Smooth muscle cell (in vitro differentiated cells): ENCODE measurements around the gene B3GAT3. TPM values are rescaled to one million over a fixed set of nuclear protein-coding genes. Genes with fewer than 3 reads are reported as not detected.

Experiments used
- DNase-seq: peaks from one replicate; lab custom pipeline; 2025; ENCODE audit not compliant: unreplicated experiment; lab: John Stamatoyannopoulos, UW
- H2AFZ ChIP-seq: fragments of 200-600 bp; sonication (generic); 2 replicates; pipeline ENCODE4 v1.6.0; 2016; ENCODE audit warnings: antibody characterized with exemption, low read depth, mild to moderate bottlenecking
- H3F3A ChIP-seq: fragments of 200-600 bp; sonication (generic); 2 replicates; pipeline ENCODE4 v1.6.0; 2017; ENCODE audit warnings: antibody characterized with exemption, low read depth
- H3K27ac ChIP-seq: fragments of 200-600 bp; sonication (generic); 2 replicates; pipeline ENCODE4 v1.5.1; 2016; ENCODE audit warnings: low read depth, mild to moderate bottlenecking
- H3K27me3 ChIP-seq: fragments of 200-600 bp; sonication (generic); 2 replicates; pipeline ENCODE4 v1.6.1; 2016; ENCODE audit warnings: low read depth, mild to moderate bottlenecking
- H3K36me3 ChIP-seq: fragments of 200-600 bp; sonication (generic); 2 replicates; pipeline ENCODE4 v1.5.1; 2016; ENCODE audit warnings: low read depth
- H3K4me1 ChIP-seq: fragments of 200-600 bp; sonication (generic); 2 replicates; pipeline ENCODE4 v1.5.1; 2016; ENCODE audit warnings: low read depth
- H3K4me2 ChIP-seq: fragments of 200-600 bp; sonication (generic); 2 replicates; pipeline ENCODE4 v1.6.0; 2016; ENCODE audit warnings: mild to moderate bottlenecking
- H3K4me3 ChIP-seq: fragments of 200-600 bp; sonication (generic); 2 replicates; pipeline ENCODE4 v1.5.1; 2016; ENCODE audit warnings: mild to moderate bottlenecking
- H3K79me2 ChIP-seq: fragments of 200-600 bp; sonication (generic); 2 replicates; pipeline ENCODE4 v1.6.0; 2016; ENCODE audit warnings: low read depth, mild to moderate bottlenecking
- H3K9ac ChIP-seq: fragments of 200-600 bp; sonication (generic); 2 replicates; pipeline ENCODE4 v1.6.0; 2016; ENCODE audit warnings: low read depth
- H3K9me3 ChIP-seq: fragments of 200-600 bp; sonication (generic); replicated peaks from 2 replicates; pipeline ENCODE4 v1.5.1; 2016; ENCODE audit warnings: low read depth
- H4K20me1 ChIP-seq: fragments of 200-600 bp; sonication (generic); 2 replicates; pipeline ENCODE4 v1.6.0; 2016; ENCODE audit warnings: low read depth
- CTCF ChIP-seq: fragments of 200-600 bp; sonication (generic); IDR thresholded peaks from 2 replicates; pipeline ENCODE4 v1.5.1; 2017; ENCODE audit warnings: borderline replicate concordance, mild to moderate bottlenecking, antibody characterized with exemption; ENCODE audit not compliant: insufficient read depth, poor library complexity, severe bottlenecking
- WGBS: methylation state at CpG from one replicate; pipeline ENCODE4 v1.1.7; 2016; ENCODE audit warnings: low lambda C conversion rate; 5-methylcytosine and 5-hydroxymethylcytosine counted together
- polyA plus RNA-seq: library from polyadenylated mRNA; unstranded; fragments of >200 nt; fragmentation: Nextera tagmentation; extraction: Ambion mirVana; gene quantifications from 2 replicates; pipeline ENCODE4 v1.2.1, GENCODE V29; 2016
- total RNA-seq: library from RNA; depleted of rRNA; stranded (reverse); fragments of >200 nt; gene quantifications from 2 replicates; pipeline ENCODE4 v1.2.3, GENCODE V29; 2014

The B3GAT3 gene
- total and polyA plus RNA-seq, 2 experiments from 2014 or later, result 20.0 to 66.9 TPM

DNA sequence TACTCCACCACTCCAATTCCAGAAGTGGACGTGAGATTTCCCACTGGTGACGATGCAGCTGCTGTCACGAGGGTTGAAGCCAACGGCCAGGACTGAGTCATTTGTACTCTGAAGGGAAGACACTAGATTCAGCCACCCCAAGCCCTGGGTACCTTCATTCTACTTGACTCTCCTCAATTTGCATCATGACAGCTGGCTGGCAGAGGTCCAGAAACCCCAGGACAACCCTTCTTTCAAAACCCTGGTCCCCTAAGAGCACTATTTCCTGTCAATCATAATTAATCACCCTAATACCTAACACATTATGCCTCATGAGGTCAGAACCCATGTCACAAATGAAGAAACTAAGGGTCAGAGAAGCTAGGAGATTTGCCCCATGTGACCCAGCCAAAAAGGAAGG is 14.1 kb downstream of the B3GAT3 start:
- H3K36me3 ChIP-seq, result no peaks in the 10 kb centered on the region
- H3F3A ChIP-seq, result peaks cover 11% of the 10 kb centered on the region
- WGBS, result 96% methylated on average over 4 of the region's 4 CpGs
- H3K4me1 ChIP-seq, result peaks cover 15% of the 10 kb centered on the region
- H3K4me3 ChIP-seq, result no peak overlapping the region
- no peak for TF ChIP-seq CTCF
- H3K9ac ChIP-seq, result no peak overlapping the region
- no peaks in the 10 kb centered on the region for H3K27me3 ChIP-seq
- H2AFZ ChIP-seq, result no peak overlapping the region
- H3K4me2 ChIP-seq, result no peak overlapping the region
- no peak for DNase-seq
- H3K79me2 ChIP-seq, result peaks cover 8% of the 10 kb centered on the region
- H4K20me1 ChIP-seq, result no peaks in the 10 kb centered on the region
- H3K27ac ChIP-seq, result no peak overlapping the region
- no peaks in the 10 kb centered on the region for H3K9me3 ChIP-seq

DNA sequence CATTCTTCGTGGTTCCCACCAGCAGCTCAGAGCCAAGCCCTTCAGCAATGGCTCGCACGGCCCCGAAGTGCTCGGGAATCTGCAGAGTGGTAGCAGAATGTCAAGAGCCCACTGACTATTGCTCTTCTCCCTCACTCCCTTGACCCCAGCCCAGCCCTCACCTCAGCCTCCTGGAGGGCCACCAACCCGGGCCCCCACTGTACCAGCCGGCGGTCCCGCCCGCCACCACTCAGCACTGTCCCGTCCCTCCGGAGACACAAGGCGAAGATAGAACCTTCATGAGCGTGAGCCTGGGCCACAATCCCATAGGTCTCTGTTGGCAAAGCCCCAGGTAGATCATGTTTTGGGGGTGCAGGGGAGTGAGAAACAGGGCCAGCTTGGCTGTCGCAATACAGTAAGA is 15.9 kb downstream of the B3GAT3 start:
- no peak overlapping the region for H3K4me2 ChIP-seq
- H3K9me3 ChIP-seq, result no peaks in the 10 kb centered on the region
- H3K79me2 ChIP-seq, result peaks cover 10% of the 10 kb centered on the region
- DNase-seq, result no peak
- peaks cover 1% of the 10 kb centered on the region for H4K20me1 ChIP-seq
- no peak overlapping the region for H3K9ac ChIP-seq
- peaks cover 5% of the 10 kb centered on the region for H3K4me1 ChIP-seq
- TF ChIP-seq CTCF, result no peak
- H3K36me3 ChIP-seq, result no peaks in the 10 kb centered on the region
- H3K4me3 ChIP-seq, result no peak overlapping the region
- H3F3A ChIP-seq, result peaks cover 11% of the 10 kb centered on the region
- H2AFZ ChIP-seq, result no peak overlapping the region
- WGBS, result over 99% methylated on average over 15 of the region's 15 CpGs
- H3K27ac ChIP-seq, result no peak overlapping the region
- no peaks in the 10 kb centered on the region for H3K27me3 ChIP-seq

- peaks cover 10% of the 10 kb centered on the region for H3K79me2 ChIP-seq
- peaks cover 11% of the 10 kb centered on the region for H3F3A ChIP-seq
- DNase-seq, result no peak
- H3K9ac ChIP-seq, result no peak overlapping the region
- 97% methylated on average over 6 of the region's 6 CpGs for WGBS
- TF ChIP-seq CTCF, result no peak
- H2AFZ ChIP-seq, result no peak overlapping the region
- H3K4me3 ChIP-seq, result no peak overlapping the region
- no peak overlapping the region for H3K4me2 ChIP-seq
- H4K20me1 ChIP-seq, result peaks cover 6% of the 10 kb centered on the region
- no peaks in the 10 kb centered on the region for H3K36me3 ChIP-seq
- no peaks in the 10 kb centered on the region for H3K9me3 ChIP-seq
- H3K4me1 ChIP-seq, result peaks cover 6% of the 10 kb centered on the region
- no peak overlapping the region for H3K27ac ChIP-seq
- H3K27me3 ChIP-seq, result no peaks in the 10 kb centered on the region
Observed at GRCh38 chr11:62605467-62605866, 16.3 kb downstream of the B3GAT3 start.

GRCh38 chr11:62604460-62605120 is 17.2 kb downstream of the B3GAT3 start:
- 84% methylated on average over 13 of the region's 13 CpGs for WGBS
- H3K27me3 ChIP-seq, result no peaks in the 10 kb centered on the region

More at GRCh38 chr11:62604460-62605120, 17.2 kb downstream of the B3GAT3 start:
- DNase-seq, result no peak
- Histone ChIP-seq H3K9ac (no peak overlapping the region), H3K4me2 (no peak overlapping the region), H2AFZ (no peak overlapping the region), H3K9me3 (no peaks in the 10 kb centered on the region), H3K4me1 (peaks cover 15% of the 10 kb centered on the region), H3K36me3 (no peaks in the 10 kb centered on the region), H3K27ac (no peak overlapping the region), H4K20me1 (peaks cover 15% of the 10 kb centered on the region), H3K79me2 (peaks cover 18% of the 10 kb centered on the region), H3F3A (peaks cover 11% of the 10 kb centered on the region), H3K4me3 (no peak overlapping the region)
- TF ChIP-seq CTCF, result no peak
